ENCODE data around the gene NDST4. TPM values are rescaled to one million over a fixed set of nuclear protein-coding genes. Genes with fewer than 3 reads are reported as not detected.
"Not testable (repeated sequence)": the region's sequence is repeated elsewhere in the genome, so short reads cannot be mapped to it uniquely, and the experiment has no call there.

NDST4 gene
- total and polyA plus RNA-seq, 4 experiments from 2014 or later: not detected

GRCh38 chr4:114986133-114986532, 127.3 kb downstream of the NDST4 start:
- Mint-ChIP-seq H3K36me3 (no peaks in the 10 kb centered on the region), H3K9me3 (peaks cover 0 to 5% (median 0%) of the 10 kb centered on the region in 8 donors)
- POLR2A ChIA-PET (ENCODE audit: partially characterized antibody): no interaction called here

DNA sequence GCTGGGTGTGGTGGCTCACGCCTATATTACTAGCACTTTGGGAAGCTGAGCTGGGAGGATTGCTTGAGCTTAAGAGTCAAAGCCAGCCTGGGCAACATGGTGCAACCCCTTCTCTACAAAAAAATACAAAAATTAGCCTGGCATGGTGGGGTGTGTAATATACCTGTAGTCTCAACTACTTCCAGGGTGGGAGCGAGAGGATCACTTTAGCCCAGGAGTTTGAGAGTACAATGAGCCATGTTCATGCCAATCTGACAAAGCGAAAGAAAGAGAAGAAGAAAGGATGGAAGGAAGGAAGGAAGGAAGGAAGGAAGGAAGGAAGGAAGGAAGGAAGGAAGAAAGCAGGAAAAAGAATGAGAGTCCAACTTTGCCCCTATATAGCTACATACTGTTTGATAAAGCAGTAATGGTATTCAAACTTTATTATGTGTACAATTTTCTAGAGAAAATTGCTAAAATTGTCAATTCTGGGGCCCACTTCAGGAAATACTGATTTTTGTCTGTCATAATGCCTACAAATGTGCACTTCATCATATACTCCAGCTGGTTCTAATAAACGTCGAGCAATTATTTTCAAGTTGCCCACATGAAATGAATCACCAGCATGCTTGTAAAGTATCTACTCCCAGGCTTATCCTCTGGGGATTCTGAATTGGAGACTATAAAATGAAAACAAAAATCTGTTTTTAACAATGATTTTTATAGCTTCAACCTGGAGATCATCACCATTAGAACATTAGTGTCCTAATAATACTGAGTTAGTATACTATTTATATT, 132.3 kb downstream of the NDST4 start:
- Mint-ChIP-seq H3K9me3 (peaks cover 0 to 5% (median 0%) of the 10 kb centered on the region in 8 donors), H3K36me3 (no peaks in the 10 kb centered on the region)
- H3K4me1 ChIP-seq (ENCODE audit: insufficient read depth, low read length): no peaks in the 10 kb centered on the region

More at GRCh38 chr4:114986133-114986532, 127.3 kb downstream of the NDST4 start:
- CTCF ChIA-PET (ENCODE audit: partially characterized antibody): no interaction called here
- Mint-ChIP-seq H3K27ac (no peak overlapping the region), H3K4me3 (no peak overlapping the region), H3K27me3 (no peaks in the 10 kb centered on the region), H3K4me1 (no peaks in the 10 kb centered on the region)
- Histone ChIP-seq H3K9me3 (ENCODE audit: control insufficient read depth in 1 of 2, low read length in 2 of 2) (no peaks in the 10 kb centered on the region), H3K27ac (ENCODE audit: low read depth, low read length) (no peak overlapping the region), H3K4me1 (ENCODE audit: insufficient read depth, low read length) (no peaks in the 10 kb centered on the region), H3K27me3 (ENCODE audit: insufficient read depth, low read length) (no peaks in the 10 kb centered on the region), H3K4me3 (ENCODE audit: low read length in 2 of 2) (no peak overlapping the region), H3K36me3 (ENCODE audit: insufficient read depth, low read length) (no peaks in the 10 kb centered on the region)
- intact Hi-C loops (cut with micrococcal nuclease): no loop called here
- DNase-seq: no peak

GRCh38 chr4:114980399-114980798, 133.0 kb downstream of the NDST4 start:
- H3K27ac ChIP-seq (ENCODE audit: low read depth, low read length); H3K4me1 Mint-ChIP-seq; H3K9me3 ChIP-seq (ENCODE audit: control insufficient read depth in 1 of 2, low read length in 2 of 2); H3K27me3 Mint-ChIP-seq; H3K27ac Mint-ChIP-seq; DNase-seq; H3K4me1 ChIP-seq (ENCODE audit: insufficient read depth, low read length); H3K4me3 ChIP-seq (ENCODE audit: low read length in 2 of 2); intact Hi-C loops (cut with micrococcal nuclease); H3K9me3 Mint-ChIP-seq; POLR2A ChIA-PET (ENCODE audit: partially characterized antibody); H3K36me3 ChIP-seq (ENCODE audit: insufficient read depth, low read length); H3K27me3 ChIP-seq (ENCODE audit: insufficient read depth, low read length); CTCF ChIA-PET (ENCODE audit: partially characterized antibody); H3K36me3 Mint-ChIP-seq; H3K4me3 Mint-ChIP-seq: not testable (repeated sequence)

More for the DNA sequence above, 132.3 kb downstream of the NDST4 start:
- Mint-ChIP-seq H3K27ac (no peak overlapping the region), H3K4me1 (no peaks in the 10 kb centered on the region), H3K4me3 (no peak overlapping the region), H3K27me3 (no peaks in the 10 kb centered on the region)
- Histone ChIP-seq H3K36me3 (ENCODE audit: insufficient read depth, low read length) (no peaks in the 10 kb centered on the region), H3K27me3 (ENCODE audit: insufficient read depth, low read length) (no peaks in the 10 kb centered on the region), H3K4me3 (ENCODE audit: low read length in 2 of 2) (no peak overlapping the region), H3K27ac (ENCODE audit: low read depth, low read length) (no peak overlapping the region), H3K9me3 (ENCODE audit: control insufficient read depth in 1 of 2, low read length in 2 of 2) (no peaks in the 10 kb centered on the region)
- CTCF ChIA-PET (ENCODE audit: partially characterized antibody): no interaction called here
- no peak for DNase-seq
- POLR2A ChIA-PET (ENCODE audit: partially characterized antibody): no interaction called here
- intact Hi-C loops (cut with micrococcal nuclease): no loop called here

DNA sequence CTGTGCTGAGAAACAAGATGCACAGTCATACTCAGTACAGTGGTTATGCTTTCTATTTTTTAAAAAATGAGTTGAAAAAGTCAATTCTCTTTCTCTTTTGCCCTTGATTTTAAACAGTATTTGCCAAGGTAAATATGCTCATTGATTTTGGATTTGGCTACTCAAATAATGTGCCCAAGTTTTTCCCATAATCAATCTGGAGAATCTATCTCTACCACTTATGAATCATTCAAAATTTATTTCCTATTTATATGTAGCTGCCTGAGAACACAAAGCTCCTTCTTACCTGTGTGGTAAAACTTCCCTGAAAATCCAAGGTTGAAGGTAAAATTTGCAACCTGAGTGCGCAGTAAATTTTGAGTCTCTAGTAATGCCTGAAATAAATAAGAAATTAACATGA, 136.5 kb downstream of the NDST4 start:
- ChIA-PET POLR2A (ENCODE audit: partially characterized antibody) (no interaction called here), CTCF (ENCODE audit: partially characterized antibody) (no interaction called here)
- no peaks in the 10 kb centered on the region for H3K27me3 ChIP-seq (ENCODE audit: insufficient read depth, low read length)
- H3K4me3 ChIP-seq (ENCODE audit: low read length in 2 of 2): no peak overlapping the region
- no peaks in the 10 kb centered on the region for H3K36me3 ChIP-seq (ENCODE audit: insufficient read depth, low read length)
- H3K9me3 ChIP-seq (ENCODE audit: control insufficient read depth in 1 of 2, low read length in 2 of 2): no peaks in the 10 kb centered on the region
- Mint-ChIP-seq H3K4me3 (no peak overlapping the region), H3K36me3 (no peaks in the 10 kb centered on the region), H3K9me3 (peaks cover 0 to 1% (median 0%) of the 10 kb centered on the region in 8 donors), H3K4me1 (no peaks in the 10 kb centered on the region), H3K27ac (no peak overlapping the region), H3K27me3 (no peaks in the 10 kb centered on the region)
- H3K27ac ChIP-seq (ENCODE audit: low read depth, low read length): no peak overlapping the region
- H3K4me1 ChIP-seq (ENCODE audit: insufficient read depth, low read length): no peaks in the 10 kb centered on the region
- intact Hi-C loops (cut with micrococcal nuclease): no loop called here
- DNase-seq: no peak

- H3K27ac Mint-ChIP-seq: no peak overlapping the region
- H3K27ac ChIP-seq (ENCODE audit: low read depth, low read length): no peak overlapping the region
These were observed 149.4 kb downstream of the NDST4 start for GRCh38 chr4:114964026-114964425.

GRCh38 chr4:114945616-114946015, 167.8 kb downstream of the NDST4 start:
- no peak overlapping the region for H3K4me3 ChIP-seq (ENCODE audit: low read length in 2 of 2)
- H3K36me3 Mint-ChIP-seq: no peaks in the 10 kb centered on the region
- H3K36me3 ChIP-seq (ENCODE audit: insufficient read depth, low read length): no peaks in the 10 kb centered on the region
- no peaks in the 10 kb centered on the region for H3K27me3 ChIP-seq (ENCODE audit: insufficient read depth, low read length)
- no peaks in the 10 kb centered on the region for H3K4me1 ChIP-seq (ENCODE audit: insufficient read depth, low read length)
- no peaks in the 10 kb centered on the region for H3K9me3 ChIP-seq (ENCODE audit: control insufficient read depth in 1 of 2, low read length in 2 of 2)
- H3K27ac Mint-ChIP-seq: no peak overlapping the region
- no peaks in the 10 kb centered on the region for H3K4me1 Mint-ChIP-seq
- peaks cover 0 to 5% (median under 1%) of the 10 kb centered on the region in 8 donors for H3K9me3 Mint-ChIP-seq
- no peak overlapping the region for H3K4me3 Mint-ChIP-seq
- ChIA-PET CTCF (ENCODE audit: partially characterized antibody) (no interaction called here), POLR2A (ENCODE audit: partially characterized antibody) (no interaction called here)
- intact Hi-C loops (cut with micrococcal nuclease): no loop called here
- no peak for DNase-seq
- H3K27me3 Mint-ChIP-seq: no peaks in the 10 kb centered on the region
- no peak overlapping the region for H3K27ac ChIP-seq (ENCODE audit: low read depth, low read length)

More at GRCh38 chr4:114964026-114964425, 149.4 kb downstream of the NDST4 start:
- POLR2A ChIA-PET (ENCODE audit: partially characterized antibody): no interaction called here
- H3K4me1 Mint-ChIP-seq: no peaks in the 10 kb centered on the region
- no peak overlapping the region for H3K4me3 ChIP-seq (ENCODE audit: low read length in 2 of 2)
- intact Hi-C loops (cut with micrococcal nuclease): no loop called here
- no peaks in the 10 kb centered on the region for H3K36me3 ChIP-seq (ENCODE audit: insufficient read depth, low read length)
- H3K27me3 Mint-ChIP-seq: no peaks in the 10 kb centered on the region
- H3K4me3 Mint-ChIP-seq: no peak overlapping the region
- H3K36me3 Mint-ChIP-seq: no peaks in the 10 kb centered on the region
- no peaks in the 10 kb centered on the region for H3K27me3 ChIP-seq (ENCODE audit: insufficient read depth, low read length)
- no peak for DNase-seq
- H3K9me3 Mint-ChIP-seq: peaks cover 0 to 4% (median 1%) of the 10 kb centered on the region in 8 donors
- H3K9me3 ChIP-seq (ENCODE audit: control insufficient read depth in 1 of 2, low read length in 2 of 2): no peaks in the 10 kb centered on the region
- CTCF ChIA-PET (ENCODE audit: partially characterized antibody): no interaction called here
- H3K4me1 ChIP-seq (ENCODE audit: insufficient read depth, low read length): no peaks in the 10 kb centered on the region

- H3K36me3 ChIP-seq (ENCODE audit: insufficient read depth, low read length): no peaks in the 10 kb centered on the region
- no peak overlapping the region for H3K4me3 Mint-ChIP-seq
- ChIA-PET POLR2A (ENCODE audit: partially characterized antibody) (no interaction called here), CTCF (ENCODE audit: partially characterized antibody) (no interaction called here)
- no peak overlapping the region for H3K4me3 ChIP-seq (ENCODE audit: low read length in 2 of 2)
- intact Hi-C loops (cut with micrococcal nuclease): no loop called here
- no peaks in the 10 kb centered on the region for H3K9me3 ChIP-seq (ENCODE audit: control insufficient read depth in 1 of 2, low read length in 2 of 2)
- DNase-seq: no peak
- no peaks in the 10 kb centered on the region for H3K4me1 Mint-ChIP-seq
- peaks cover 0 to 5% (median 0%) of the 10 kb centered on the region in 8 donors for H3K9me3 Mint-ChIP-seq
- no peak overlapping the region for H3K27ac Mint-ChIP-seq
- H3K4me1 ChIP-seq (ENCODE audit: insufficient read depth, low read length): no peaks in the 10 kb centered on the region
- no peaks in the 10 kb centered on the region for H3K27me3 ChIP-seq (ENCODE audit: insufficient read depth, low read length)
- no peaks in the 10 kb centered on the region for H3K36me3 Mint-ChIP-seq
- no peaks in the 10 kb centered on the region for H3K27me3 Mint-ChIP-seq
- no peak overlapping the region for H3K27ac ChIP-seq (ENCODE audit: low read depth, low read length)
These were observed 171.9 kb downstream of the NDST4 start for GRCh38 chr4:114941503-114941902.

Measured in CD4-positive, alpha-beta memory T cell (primary cell).